Epithelial cell of umbilical artery (primary cell): ENCODE results near the gene NOL7. TPM values are rescaled to one million over a fixed set of nuclear protein-coding genes. Genes with fewer than 3 reads are reported as not detected.

ENCODE experiments used
- total RNA-seq: library from RNA; depleted of rRNA; stranded (reverse); fragments of >200 nt; gene quantifications from 2 replicates; pipeline ENCODE4 v1.2.3, GENCODE V29; 2014

Gene NOL7
- total RNA-seq: 84.5 and 101 TPM in 2 replicates

GRCh38 chr6:13614926-13615791, at the start of gene NOL7:
TSS of gene NOL7 (plus strand) at chr6:13615335. CDS start at chr6:13615359, 24 bp downstream.

GRCh38 chr6:13574571-13575376, 40.4 kb upstream of the NOL7 start, which contains the start of gene SIRT5:
TSS of gene SIRT5 (plus strand) at chr6:13574601. CDS start at chr6:13584111, 9,510 bp downstream.

Other genes starting within 250 kb of the NOL7 start
- 34.4 and 83.9 TPM in 2 replicates for gene GFOD1, start 127.7 kb upstream of the NOL7 start, total RNA-seq
- 6.8 and 11.1 TPM in 2 replicates for gene SIRT5, start 40.7 kb upstream of the NOL7 start, total RNA-seq
- gene RANBP9, start 96.5 kb downstream of the NOL7 start, total RNA-seq: 18.5 and 22.3 TPM in 2 replicates
- gene MCUR1, start 199.2 kb downstream of the NOL7 start, total RNA-seq: 6.4 and 6.5 TPM in 2 replicates